ENCODE results near the gene BBS12.
A peak's percentile ranks its signal among the peaks of the same experiment; 100 is the strongest.

Gene BBS12

DNA sequence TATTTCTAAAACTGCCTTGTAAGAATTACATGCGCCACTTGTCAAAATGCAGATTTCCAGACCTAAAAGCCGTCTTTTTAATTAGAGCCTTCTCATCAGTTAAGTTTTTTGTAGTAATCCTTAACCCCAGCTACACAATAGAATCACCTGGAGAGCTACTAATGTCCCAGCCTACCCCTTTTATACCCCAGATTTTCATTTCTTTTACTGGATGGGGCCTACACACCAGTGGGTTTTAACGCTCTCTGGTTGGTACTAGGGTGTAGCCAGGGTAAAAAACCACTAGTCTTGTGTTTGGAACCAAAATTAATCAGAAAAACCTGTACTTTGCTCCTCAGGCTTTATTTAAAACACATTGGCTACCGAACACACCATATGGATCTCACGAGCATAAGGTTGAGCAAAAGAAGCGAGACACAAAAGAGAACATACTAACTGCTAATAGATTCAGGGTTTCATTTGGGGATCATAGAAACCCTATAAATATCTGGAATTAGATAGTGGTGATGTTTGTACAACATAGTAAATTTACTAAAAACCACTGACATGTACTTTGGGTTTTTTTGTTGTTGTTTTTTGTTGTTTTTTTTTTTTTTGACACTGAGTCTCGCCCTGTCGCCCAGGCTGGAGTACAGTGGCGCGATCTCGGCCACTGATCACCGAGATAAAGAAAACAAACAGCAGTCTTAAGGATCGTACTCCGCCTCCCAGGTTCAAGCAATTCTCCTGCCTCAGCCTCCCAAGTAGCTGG lies 30.6 kb downstream of the BBS12 start:
- no peaks in the 10 kb centered on the region for H3K4me1 Mint-ChIP-seq
- H3K36me3 Mint-ChIP-seq (ENCODE audit: low read depth): no peaks in the 10 kb centered on the region
- no peak overlapping the region for H3K27ac Mint-ChIP-seq
- TF ChIP-seq, protein P1, sequence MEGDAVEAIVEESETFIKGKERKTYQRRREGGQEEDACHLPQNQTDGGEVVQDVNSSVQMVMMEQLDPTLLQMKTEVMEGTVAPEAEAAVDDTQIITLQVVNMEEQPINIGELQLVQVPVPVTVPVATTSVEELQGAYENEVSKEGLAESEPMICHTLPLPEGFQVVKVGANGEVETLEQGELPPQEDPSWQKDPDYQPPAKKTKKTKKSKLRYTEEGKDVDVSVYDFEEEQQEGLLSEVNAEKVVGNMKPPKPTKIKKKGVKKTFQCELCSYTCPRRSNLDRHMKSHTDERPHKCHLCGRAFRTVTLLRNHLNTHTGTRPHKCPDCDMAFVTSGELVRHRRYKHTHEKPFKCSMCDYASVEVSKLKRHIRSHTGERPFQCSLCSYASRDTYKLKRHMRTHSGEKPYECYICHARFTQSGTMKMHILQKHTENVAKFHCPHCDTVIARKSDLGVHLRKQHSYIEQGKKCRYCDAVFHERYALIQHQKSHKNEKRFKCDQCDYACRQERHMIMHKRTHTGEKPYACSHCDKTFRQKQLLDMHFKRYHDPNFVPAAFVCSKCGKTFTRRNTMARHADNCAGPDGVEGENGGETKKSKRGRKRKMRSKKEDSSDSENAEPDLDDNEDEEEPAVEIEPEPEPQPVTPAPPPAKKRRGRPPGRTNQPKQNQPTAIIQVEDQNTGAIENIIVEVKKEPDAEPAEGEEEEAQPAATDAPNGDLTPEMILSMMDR (IDR thresholded peaks at IDR 0.05; ENCODE audit: unreplicated experiment in 3 of 3): no peak
- H3K4me3 Mint-ChIP-seq: no peak overlapping the region
- no peaks in the 10 kb centered on the region for H3K27me3 Mint-ChIP-seq (ENCODE audit: low read depth)
- no peaks in the 10 kb centered on the region for H3K9me3 Mint-ChIP-seq

DNA sequence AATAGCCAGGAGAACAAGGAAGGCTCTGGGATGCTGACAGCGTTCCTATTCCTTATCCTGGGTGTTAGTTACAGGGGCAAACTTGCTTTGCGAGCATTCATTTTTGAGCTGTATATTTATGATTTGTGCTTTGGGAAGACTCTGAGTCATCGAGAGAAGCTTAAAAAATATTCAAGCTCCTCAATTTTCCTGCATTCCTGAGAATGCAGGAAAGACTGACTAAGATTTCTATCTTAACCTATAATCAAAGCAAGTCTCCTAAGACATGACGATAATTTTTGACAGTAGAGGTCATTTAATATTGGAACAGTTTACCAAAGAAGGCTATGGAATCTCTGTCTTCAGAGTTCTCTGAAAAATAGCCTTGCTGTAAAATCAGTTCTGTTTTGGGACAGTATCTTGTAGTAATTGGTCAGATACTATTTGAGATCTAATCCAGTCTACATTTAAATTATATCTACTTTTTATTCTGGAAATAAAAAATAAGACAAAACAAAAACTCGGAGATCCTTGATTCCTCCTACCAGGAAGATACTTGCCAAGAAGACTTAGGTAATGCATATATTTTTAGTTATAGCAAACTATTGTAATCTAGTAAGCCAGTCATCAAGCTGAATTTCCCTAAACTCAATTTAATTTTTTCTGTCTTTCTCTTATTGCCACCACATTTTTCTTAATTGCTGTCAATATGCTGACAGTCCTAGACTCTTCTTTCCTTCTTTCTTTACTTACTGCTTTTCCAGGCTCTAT lies 31.7 kb downstream of the BBS12 start:
- Mint-ChIP-seq H3K4me1 (no peaks in the 10 kb centered on the region), H3K36me3 (ENCODE audit: low read depth) (no peaks in the 10 kb centered on the region), H3K27ac (no peak overlapping the region), H3K4me3 (no peak overlapping the region), H3K9me3 (no peaks in the 10 kb centered on the region), H3K27me3 (ENCODE audit: low read depth) (no peaks in the 10 kb centered on the region)
- TF ChIP-seq, protein P1 (IDR thresholded peaks at IDR 0.05; ENCODE audit: unreplicated experiment in 3 of 3): no peak

DNA sequence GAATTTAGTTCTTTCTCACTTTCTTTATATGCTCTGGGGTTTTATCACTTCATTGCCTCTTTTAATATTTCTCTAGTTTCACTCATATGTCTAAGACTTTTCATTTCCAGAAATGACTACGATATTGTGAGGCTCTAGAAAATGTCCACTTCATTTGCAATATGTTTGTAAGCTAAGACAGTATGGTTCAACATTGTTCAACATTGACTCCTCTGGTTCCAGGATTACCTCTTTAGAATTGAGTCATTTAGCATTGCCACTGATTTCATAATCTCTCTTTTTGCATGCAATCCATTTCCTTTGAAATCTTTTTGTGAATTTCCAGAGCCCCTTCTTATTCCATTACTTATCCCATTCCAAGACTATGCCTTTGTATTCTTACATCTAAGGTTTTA lies 32.3 kb downstream of the BBS12 start:
- TF ChIP-seq, protein P1 (IDR thresholded peaks at IDR 0.05; ENCODE audit: unreplicated experiment in 3 of 3): no peak
- no peaks in the 10 kb centered on the region for H3K4me1 Mint-ChIP-seq
- H3K36me3 Mint-ChIP-seq (ENCODE audit: low read depth): no peaks in the 10 kb centered on the region
- no peak overlapping the region for H3K27ac Mint-ChIP-seq
- H3K9me3 Mint-ChIP-seq: no peaks in the 10 kb centered on the region
- no peak overlapping the region for H3K4me3 Mint-ChIP-seq
- no peaks in the 10 kb centered on the region for H3K27me3 Mint-ChIP-seq (ENCODE audit: low read depth)

DNA sequence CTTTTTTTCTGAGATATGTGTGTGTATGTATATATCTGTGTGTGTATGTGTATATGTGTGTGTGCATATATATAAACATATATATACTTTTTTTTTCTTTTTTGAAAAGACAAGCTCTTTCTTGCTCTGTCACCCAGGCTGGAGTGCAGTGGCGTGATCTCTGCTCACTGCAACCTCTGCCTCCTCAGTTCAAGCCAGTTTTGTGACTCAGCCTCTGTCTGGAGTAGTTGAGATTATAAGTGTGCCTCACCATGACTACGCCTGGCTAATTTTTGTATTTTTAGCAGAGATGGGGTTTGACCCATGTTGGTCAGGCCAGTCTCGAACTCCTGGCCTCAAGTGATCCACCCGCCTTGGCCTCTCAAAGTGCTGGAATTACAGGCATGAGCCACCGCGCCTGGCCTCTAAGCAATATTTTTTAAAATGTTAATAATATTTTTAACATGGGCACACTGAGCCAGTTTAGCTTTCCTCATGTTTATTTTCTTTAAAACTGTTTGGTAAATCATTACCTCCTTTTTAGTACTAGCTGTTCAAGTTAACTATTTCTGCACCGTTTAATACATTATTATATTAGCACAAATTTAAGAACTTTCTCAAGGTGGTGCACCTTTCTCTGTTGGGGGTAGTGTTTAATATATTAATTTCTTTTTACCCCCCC lies 33.3 kb downstream of the BBS12 start:
- Mint-ChIP-seq H3K27me3 (ENCODE audit: low read depth) (no peaks in the 10 kb centered on the region), H3K36me3 (ENCODE audit: low read depth) (no peaks in the 10 kb centered on the region), H3K4me3 (peak overlapping the region in 1 of 3 experiments; percentile 43), H3K9me3 (no peaks in the 10 kb centered on the region), H3K4me1 (no peaks in the 10 kb centered on the region), H3K27ac (peak overlapping the region; percentile 61 to 87 (median 80))
- TF ChIP-seq, protein P1 (IDR thresholded peaks at IDR 0.05; ENCODE audit: unreplicated experiment in 3 of 3): no peak

DNA sequence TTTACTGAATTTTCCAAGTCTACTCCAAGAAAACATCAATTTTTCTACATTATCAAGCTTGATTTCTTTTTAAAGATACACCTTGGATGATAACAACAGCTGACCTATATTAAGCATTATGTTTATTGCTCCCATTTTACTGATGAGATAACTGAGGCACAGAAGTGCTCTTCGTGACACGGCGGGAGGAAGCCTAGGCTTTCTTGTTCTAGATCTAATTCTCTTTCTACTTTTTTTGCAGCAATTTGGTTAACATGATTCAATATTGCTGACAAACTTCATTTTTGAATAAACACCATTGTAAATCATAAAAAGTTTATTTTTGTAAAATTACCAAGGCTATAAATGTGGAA lies 33.8 kb downstream of the BBS12 start:
- TF ChIP-seq, protein P1 (IDR thresholded peaks at IDR 0.05; ENCODE audit: unreplicated experiment in 3 of 3): no peak
- no peaks in the 10 kb centered on the region for H3K9me3 Mint-ChIP-seq
- no peaks in the 10 kb centered on the region for H3K27me3 Mint-ChIP-seq (ENCODE audit: low read depth)
- no peaks in the 10 kb centered on the region for H3K4me1 Mint-ChIP-seq
- H3K27ac Mint-ChIP-seq: peak overlapping the region in 1 of 3 experiments; percentile 20
- no peak overlapping the region for H3K4me3 Mint-ChIP-seq
- no peaks in the 10 kb centered on the region for H3K36me3 Mint-ChIP-seq (ENCODE audit: low read depth)
